IPS DF 4.7 (cell line): ENCODE measurements around the gene KHDC4.
"Not testable (repeated sequence)": the region's sequence is repeated elsewhere in the genome, so short reads cannot be mapped to it uniquely, and the experiment has no call there.

Source experiments
- DNase-seq: peaks from one replicate; pipeline ENCODE4 v3.0.0-alpha.2; 2013; ENCODE audit warnings: low spot score; ENCODE audit errors: extremely low read depth

Gene KHDC4

GRCh38 chr1:155940993-155941844 lies 7.0 kb upstream of the KHDC4 start, which contains the start of gene RXFP4:
TSS of gene RXFP4 (plus strand) at chr1:155941638. CDS start at chr1:155941710, 72 bp downstream.
- DNase-seq: no peak

GRCh38 chr1:155940482-155940992 lies 6.3 kb upstream of the KHDC4 start:
- DNase-seq: no peak

- peak; percentile 56 for DNase-seq
Observed at GRCh38 chr1:155938220-155938627, 4.0 kb upstream of the KHDC4 start.

GRCh38 chr1:155934936-155935590 lies 850 bp upstream of the KHDC4 start:
- DNase-seq: no peak

GRCh38 chr1:155933591-155934096 lies 569 bp downstream of the KHDC4 start:
- DNase-seq: no peak

GRCh38 chr1:155932487-155932886 lies 1.7 kb downstream of the KHDC4 start:
- DNase-seq: no peak

- DNase-seq: no peak
Observed at GRCh38 chr1:155932081-155932480, 2.1 kb downstream of the KHDC4 start.

- no peak for DNase-seq
Observed at GRCh38 chr1:155931332-155932038, 2.7 kb downstream of the KHDC4 start.

- DNase-seq: not testable (repeated sequence)
Observed at GRCh38 chr1:155930725-155931124, 3.5 kb downstream of the KHDC4 start.

- no peak for DNase-seq
Observed at GRCh38 chr1:155929057-155929456, 5.2 kb downstream of the KHDC4 start.

- DNase-seq: no peak
Observed at GRCh38 chr1:155925506-155925905, 8.7 kb downstream of the KHDC4 start.

- DNase-seq: no peak
Observed at GRCh38 chr1:155920717-155921116, 13.5 kb downstream of the KHDC4 start.

- DNase-seq: no peak
Observed at GRCh38 chr1:155919801-155920200, 14.4 kb downstream of the KHDC4 start.

- no peak for DNase-seq
Observed at GRCh38 chr1:155918660-155919059, 15.6 kb downstream of the KHDC4 start.

GRCh38 chr1:155913969-155914757 lies 20.1 kb downstream of the KHDC4 start:
- DNase-seq: no peak

GRCh38 chr1:155912056-155912536 lies 22.1 kb downstream of the KHDC4 start:
- DNase-seq: no peak

- peak; percentile 46 for DNase-seq
Observed at GRCh38 chr1:155911156-155912055, 22.8 kb downstream of the KHDC4 start, which contains the start of gene RIT1. TSS of gene RIT1 (minus strand) at chr1:155911349. CDS start at chr1:155910761, 588 bp downstream.

- DNase-seq: no peak
Observed at GRCh38 chr1:155910621-155911121, 23.5 kb downstream of the KHDC4 start.

GRCh38 chr1:155909894-155910293 lies 24.3 kb downstream of the KHDC4 start:
- no peak for DNase-seq
